Activated CD4-positive, alpha-beta T cell treated with anti-CD3 and anti-CD28 coated beads, Interleukin-2, amount 10 ng/mL, durations not matched to agents 24 days and 14 days (primary cell): ENCODE data around the gene LY86. TPM values are rescaled to one million over a fixed set of nuclear protein-coding genes. Genes with fewer than 3 reads are reported as not detected.
A peak's percentile ranks its signal among the peaks of the same experiment; 100 is the strongest.

Source experiments
- DNase-seq: peaks from one replicate; pipeline ENCODE4 v3.0.0; 2022
- H3K27ac Mint-ChIP-seq: one replicate; pipeline ENCODE4 v1.8.0; 2022; ENCODE audit warnings: mild to moderate bottlenecking, mixed read lengths
- H3K27me3 Mint-ChIP-seq: one replicate; pipeline ENCODE4 v1.8.0; 2022; ENCODE audit warnings: mixed read lengths
- H3K36me3 Mint-ChIP-seq: one replicate; pipeline ENCODE4 v1.8.0; 2022; ENCODE audit warnings: low read depth, mild to moderate bottlenecking, mixed read lengths
- H3K4me1 Mint-ChIP-seq: one replicate; pipeline ENCODE4 v1.8.0; 2021; ENCODE audit warnings: mixed read lengths
- H3K4me3 Mint-ChIP-seq: one replicate; pipeline ENCODE4 v1.8.0; 2022; ENCODE audit warnings: mild to moderate bottlenecking, moderate library complexity, mixed read lengths
- H3K9me3 Mint-ChIP-seq: one replicate; pipeline ENCODE4 v1.8.0; 2021; ENCODE audit warnings: mixed read lengths
- intact Hi-C: fragments of 100-400 bp; cut with micrococcal nuclease; formaldehyde crosslinking; loops from one replicate; pipeline ENCODE4 v1.15.1; 2023
- total RNA-seq: library from RNA; stranded (reverse); gene quantifications from 2 replicates; pipeline ENCODE4 v1.2.3, GENCODE V29; 2022

The LY86 gene
- total RNA-seq, 1 donor from 2014 or later = 1.2 TPM

- no peak overlapping the region for H3K27ac Mint-ChIP-seq
- peaks cover 24% of the 10 kb centered on the region for H3K9me3 Mint-ChIP-seq
- DNase-seq = no peak
- H3K27me3 Mint-ChIP-seq = no peaks in the 10 kb centered on the region
- no peak overlapping the region for H3K4me3 Mint-ChIP-seq
- H3K36me3 Mint-ChIP-seq = peaks cover 5% of the 10 kb centered on the region
- intact Hi-C loops = no loop called here
- H3K4me1 Mint-ChIP-seq = peaks cover 33% of the 10 kb centered on the region
These were observed 6.4 kb upstream of the LY86 start for GRCh38 chr6:6582131-6582530.

- intact Hi-C loops = no loop called here
- H3K9me3 Mint-ChIP-seq = peaks cover 24% of the 10 kb centered on the region
- peaks cover 48% of the 10 kb centered on the region for H3K4me1 Mint-ChIP-seq
- H3K36me3 Mint-ChIP-seq = peaks cover 5% of the 10 kb centered on the region
- no peak overlapping the region for H3K4me3 Mint-ChIP-seq
- peak; percentile 69 for DNase-seq
- no peak overlapping the region for H3K27ac Mint-ChIP-seq
- H3K27me3 Mint-ChIP-seq = no peaks in the 10 kb centered on the region
These were observed 4.7 kb upstream of the LY86 start for GRCh38 chr6:6583836-6584235.

- H3K27me3 Mint-ChIP-seq = no peaks in the 10 kb centered on the region
- no peak overlapping the region for H3K4me3 Mint-ChIP-seq
- DNase-seq = no peak
- no peak overlapping the region for H3K27ac Mint-ChIP-seq
- H3K36me3 Mint-ChIP-seq = peaks cover 5% of the 10 kb centered on the region
- intact Hi-C loops = no loop called here
- H3K4me1 Mint-ChIP-seq = peaks cover 53% of the 10 kb centered on the region
- H3K9me3 Mint-ChIP-seq = peaks cover 23% of the 10 kb centered on the region
These were observed 4.1 kb upstream of the LY86 start for GRCh38 chr6:6584310-6585002.

- Mint-ChIP-seq H3K4me3 (no peak overlapping the region), H3K4me1 (peaks cover 52% of the 10 kb centered on the region), H3K27ac (no peak overlapping the region), H3K27me3 (no peaks in the 10 kb centered on the region), H3K9me3 (peaks cover 18% of the 10 kb centered on the region), H3K36me3 (peaks cover 2% of the 10 kb centered on the region)
- intact Hi-C loops = no loop called here
- DNase-seq = no peak
These were observed 3.6 kb upstream of the LY86 start for GRCh38 chr6:6585003-6585311.

GRCh38 chr6:6586167-6586566 lies 2.4 kb upstream of the LY86 start:
- peaks cover 4% of the 10 kb centered on the region for H3K36me3 Mint-ChIP-seq
- H3K4me1 Mint-ChIP-seq = peaks cover 53% of the 10 kb centered on the region
- no peak overlapping the region for H3K4me3 Mint-ChIP-seq
- intact Hi-C loops = no loop called here
- H3K27me3 Mint-ChIP-seq = no peaks in the 10 kb centered on the region
- no peak for DNase-seq
- no peak overlapping the region for H3K27ac Mint-ChIP-seq
- H3K9me3 Mint-ChIP-seq = peaks cover 11% of the 10 kb centered on the region

GRCh38 chr6:6586671-6587526 lies 1.6 kb upstream of the LY86 start:
- Mint-ChIP-seq H3K4me3 (peak overlapping the region; percentile 43), H3K27ac (peak overlapping the region; percentile 64), H3K4me1 (peaks cover 59% of the 10 kb centered on the region), H3K27me3 (no peaks in the 10 kb centered on the region), H3K9me3 (peaks cover 16% of the 10 kb centered on the region), H3K36me3 (peaks cover 9% of the 10 kb centered on the region)
- DNase-seq = no peak
- intact Hi-C loops = no loop called here

GRCh38 chr6:6587696-6588063 lies 840 bp upstream of the LY86 start:
- intact Hi-C loops = loop anchor here (2.0 kb wide), 1 partner anchor 27 kb away; no protein-coding TSS in a partner anchor
- H3K4me1 Mint-ChIP-seq = peaks cover 67% of the 10 kb centered on the region
- DNase-seq = no peak
- H3K36me3 Mint-ChIP-seq = peaks cover 14% of the 10 kb centered on the region
- peak overlapping the region; percentile 92 for H3K27ac Mint-ChIP-seq
- H3K27me3 Mint-ChIP-seq = no peaks in the 10 kb centered on the region
- H3K4me3 Mint-ChIP-seq = peak overlapping the region; percentile 84
- peaks cover 17% of the 10 kb centered on the region for H3K9me3 Mint-ChIP-seq

GRCh38 chr6:6588924-6589709 lies 597 bp downstream of the LY86 start:
- intact Hi-C loops = loop anchor here (2.0 kb wide), 1 partner anchor 26 kb away; no protein-coding TSS in a partner anchor
- peak overlapping the region; percentile 92 for H3K27ac Mint-ChIP-seq
- peaks cover 9% of the 10 kb centered on the region for H3K9me3 Mint-ChIP-seq
- no peak for DNase-seq
- H3K4me3 Mint-ChIP-seq = peak overlapping the region; percentile 84
- peaks cover 72% of the 10 kb centered on the region for H3K4me1 Mint-ChIP-seq
- H3K27me3 Mint-ChIP-seq = no peaks in the 10 kb centered on the region
- H3K36me3 Mint-ChIP-seq = peaks cover 21% of the 10 kb centered on the region

- intact Hi-C loops = no loop called here
- Mint-ChIP-seq H3K4me1 (peaks cover 72% of the 10 kb centered on the region), H3K27me3 (no peaks in the 10 kb centered on the region), H3K4me3 (no peak overlapping the region), H3K9me3 (peaks cover 11% of the 10 kb centered on the region), H3K27ac (peak overlapping the region; percentile 32), H3K36me3 (peaks cover 24% of the 10 kb centered on the region)
- no peak for DNase-seq
These were observed 2.0 kb downstream of the LY86 start for GRCh38 chr6:6590530-6590929.

GRCh38 chr6:6591778-6592465 lies 3.4 kb downstream of the LY86 start:
- peaks cover 77% of the 10 kb centered on the region for H3K4me1 Mint-ChIP-seq
- peak overlapping the region; percentile 63 for H3K4me3 Mint-ChIP-seq
- intact Hi-C loops = no loop called here
- peaks cover 11% of the 10 kb centered on the region for H3K9me3 Mint-ChIP-seq
- no peak for DNase-seq
- H3K27me3 Mint-ChIP-seq = no peaks in the 10 kb centered on the region
- peaks cover 26% of the 10 kb centered on the region for H3K36me3 Mint-ChIP-seq
- H3K27ac Mint-ChIP-seq = peak overlapping the region; percentile 88

- peak overlapping the region; percentile 47 for H3K4me3 Mint-ChIP-seq
- no peaks in the 10 kb centered on the region for H3K27me3 Mint-ChIP-seq
- DNase-seq = peak; percentile 71
- intact Hi-C loops = no loop called here
- H3K27ac Mint-ChIP-seq = peak overlapping the region; percentile 88
- peaks cover 11% of the 10 kb centered on the region for H3K9me3 Mint-ChIP-seq
- peaks cover 26% of the 10 kb centered on the region for H3K36me3 Mint-ChIP-seq
- H3K4me1 Mint-ChIP-seq = peaks cover 71% of the 10 kb centered on the region
These were observed 4.4 kb downstream of the LY86 start for GRCh38 chr6:6592826-6593475.

- intact Hi-C loops = no loop called here
- H3K4me1 Mint-ChIP-seq = peaks cover 63% of the 10 kb centered on the region
- no peak overlapping the region for H3K4me3 Mint-ChIP-seq
- no peak overlapping the region for H3K27ac Mint-ChIP-seq
- H3K36me3 Mint-ChIP-seq = peaks cover 33% of the 10 kb centered on the region
- no peaks in the 10 kb centered on the region for H3K27me3 Mint-ChIP-seq
- no peak for DNase-seq
- H3K9me3 Mint-ChIP-seq = peaks cover 17% of the 10 kb centered on the region
These were observed 5.4 kb downstream of the LY86 start for GRCh38 chr6:6593867-6594468.

- H3K27ac Mint-ChIP-seq = no peak overlapping the region
- H3K9me3 Mint-ChIP-seq = peaks cover 18% of the 10 kb centered on the region
- no peak overlapping the region for H3K4me3 Mint-ChIP-seq
- DNase-seq = no peak
- intact Hi-C loops = no loop called here
- peaks cover 63% of the 10 kb centered on the region for H3K4me1 Mint-ChIP-seq
- H3K27me3 Mint-ChIP-seq = no peaks in the 10 kb centered on the region
- peaks cover 38% of the 10 kb centered on the region for H3K36me3 Mint-ChIP-seq
These were observed 6.5 kb downstream of the LY86 start for GRCh38 chr6:6595025-6595424.
